Endothelial cell of umbilical vein (primary cell): ENCODE measurements around the gene WDR7. TPM values are rescaled to one million over a fixed set of nuclear protein-coding genes. Genes with fewer than 3 reads are reported as not detected.

Source experiments
- BruUV-seq: library from RNA; stranded (reverse); fragments of 400-500 nt; replicated peaks from 2 replicates; lab custom pipeline; 2021; lab: Mats Ljungman, UMichigan
- CTCF ChIA-PET: fragments of 300-600, 350-600 bp; sonication (Branson Sonifier 250); formaldehyde crosslinking; loops from one replicate; lab custom pipeline; 2021; ENCODE audit warnings: antibody characterized with exemption, inconsistent platforms; lab: Charles Lee
- POLR2A ChIA-PET: fragments of 300-600, 350-600 bp; sonication (Branson Sonifier 250); formaldehyde crosslinking; loops from one replicate; lab custom pipeline; 2021; ENCODE audit warnings: antibody characterized with exemption, inconsistent platforms; lab: Charles Lee
- DNase-seq: peaks from one replicate; pipeline ENCODE4 v3.0.0-alpha.2; 2011; ENCODE audit warnings: low read depth, low spot score
- FAIRE-seq: peaks from 2 replicates; lab custom pipeline; 2011; peaks lifted over from hg19 to GRCh38; lab: Jason Lieb, UNC
- H2AFZ ChIP-seq: 2 replicates; pipeline ENCODE4 v1.6.0; 2012; ENCODE audit warnings: low read depth, low read length, control low read depth, inconsistent platforms
- H3K27ac ChIP-seq: 2 replicates; pipeline ENCODE4 v1.5.1; 2011; ENCODE audit warnings: low read depth, mild to moderate bottlenecking, control low read depth, low read length, moderate library complexity; ENCODE audit not compliant: insufficient read depth
- H3K27me3 ChIP-seq, 2 experiments: 2 replicates each; pipeline versions ENCODE4 v1.6.0 to v1.6.1; 2011; ENCODE audit warnings: low read length in 2 of 2, mixed read lengths in 1 of 2; ENCODE audit not compliant: control insufficient read depth in 2 of 2, insufficient read depth in 2 of 2
- H3K36me3 ChIP-seq, 2 experiments: 2 replicates in 1 of 2; 3 replicates in 1 of 2; pipeline ENCODE4 v1.5.1; 2011; ENCODE audit warnings: low read length in 2 of 2, mild to moderate bottlenecking in 1 of 2, moderate library complexity in 1 of 2; ENCODE audit not compliant: control insufficient read depth in 2 of 2, insufficient read depth in 2 of 2; ENCODE audit errors: extremely low read depth in 1 of 2
- H3K4me1 ChIP-seq: 3 replicates; pipeline ENCODE4 v1.5.1; 2011; ENCODE audit warnings: mild to moderate bottlenecking, low read length; ENCODE audit not compliant: control insufficient read depth, insufficient read depth; ENCODE audit errors: extremely low read depth
- H3K4me2 ChIP-seq: 2 replicates; pipeline ENCODE4 v1.6.1; 2011; ENCODE audit warnings: low read length, control low read depth, mixed read lengths; ENCODE audit not compliant: insufficient read depth
- H3K4me3 ChIP-seq, 3 experiments: fragments of 200-600 bp in 1 of 3; sonication (generic), shearing (Covaris generic) in 1 of 3; replicated peaks in 1 of 3; 2 replicates each; pipeline ENCODE4 v1.5.1; 2011 to 2016; ENCODE audit warnings: control low read depth in 3 of 3, low read length in 3 of 3, mild to moderate bottlenecking in 2 of 3, inconsistent platforms in 1 of 3, low read depth in 1 of 3, moderate library complexity in 1 of 3; ENCODE audit not compliant: insufficient read depth in 1 of 3
- H3K79me2 ChIP-seq: 2 replicates; pipeline ENCODE4 v1.6.0; 2012; ENCODE audit warnings: low read length, inconsistent platforms; ENCODE audit not compliant: control insufficient read depth, insufficient read depth
- H3K9ac ChIP-seq: replicated peaks from 2 replicates; pipeline ENCODE3; 2011; ENCODE audit warnings: low read length, control low read depth; ENCODE audit not compliant: insufficient read depth; ENCODE audit errors: extremely low read depth
- H3K9me1 ChIP-seq: replicated peaks from 3 replicates; pipeline ENCODE4 v1.6.0; 2011; ENCODE audit warnings: mild to moderate bottlenecking, low read length; ENCODE audit not compliant: control insufficient read depth, insufficient read depth; ENCODE audit errors: extremely low read depth
- H3K9me3 ChIP-seq: replicated peaks from 2 replicates; pipeline ENCODE4 v1.5.1; 2012; ENCODE audit warnings: low read length, inconsistent platforms; ENCODE audit not compliant: control insufficient read depth, insufficient read depth
- H4K20me1 ChIP-seq: replicated peaks from 2 replicates; pipeline ENCODE3; 2011; ENCODE audit warnings: mild to moderate bottlenecking, low read length; ENCODE audit not compliant: control insufficient read depth, insufficient read depth; ENCODE audit errors: extremely low read depth
- EZH2 ChIP-seq: IDR thresholded peaks from 2 replicates; pipeline ENCODE4 v1.6.1; 2012; ENCODE audit warnings: borderline replicate concordance, low read depth, mild to moderate bottlenecking, moderate library complexity, low read length, inconsistent platforms; ENCODE audit not compliant: severe bottlenecking
- FOS ChIP-seq: IDR thresholded peaks from 2 replicates; pipeline ENCODE4 v1.6.1; 2011; ENCODE audit warnings: mild to moderate bottlenecking, low read length, moderate library complexity, borderline replicate concordance; ENCODE audit not compliant: insufficient read depth
- GATA2 ChIP-seq: IDR thresholded peaks from 2 replicates; pipeline ENCODE4 v1.7.0; 2011; ENCODE audit warnings: low read depth, mild to moderate bottlenecking, moderate library complexity, mixed read lengths, low read length; ENCODE audit not compliant: insufficient read length, insufficient read depth
- JUN ChIP-seq: IDR thresholded peaks from 2 replicates; pipeline ENCODE4 v1.6.1; 2011; ENCODE audit warnings: borderline replicate concordance, low read depth; ENCODE audit not compliant: insufficient read length, insufficient read depth
- MYC ChIP-seq: IDR thresholded peaks from one replicate; pipeline ENCODE4 v1.6.1; 2011; ENCODE audit warnings: mild to moderate bottlenecking, low read depth, low read length
- POLR2A ChIP-seq: IDR thresholded peaks from 2 replicates; pipeline ENCODE4 v1.6.1; 2012; ENCODE audit warnings: low read depth, mild to moderate bottlenecking, control low read depth, low read length
- POLR2AphosphoS5 ChIP-seq: IDR thresholded peaks from 2 replicates; pipeline ENCODE4 v1.6.1; 2012; ENCODE audit warnings: low read depth, mild to moderate bottlenecking, control low read depth, low read length, moderate library complexity; ENCODE audit not compliant: insufficient read depth
- dilution Hi-C: fragments of 300-500 bp; cut with MboI; formaldehyde crosslinking; loops from one replicate; pipeline ENCODE4 v1.15.0; 2019; ENCODE audit warnings: low sequenced_read_pairs; ENCODE audit not compliant: extremely low pct_ligation_motif_present
- intact Hi-C: fragments of 100-400 bp; cut with micrococcal nuclease; formaldehyde crosslinking; loops from one replicate; pipeline ENCODE4 v1.10.0; 2022
- polyA plus RNA-seq, 4 experiments: library from polyadenylated mRNA; depleted of rRNA in 3 of 4; stranded (reverse) in 3 of 4; unstranded in 1 of 4; fragments of >200 nt; gene quantifications; 2 replicates each; pipeline versions ENCODE4 v1.2.1 to v1.2.3, GENCODE V29; 2011 to 2012; ENCODE audit warnings: missing spikeins in 1 of 4
- total RNA-seq: library from RNA; stranded (reverse); gene quantifications from 2 replicates; pipeline ENCODE4 v1.2.3, GENCODE V29; 2021
- TF ChIP-seq, protein P1 (sequence below): IDR thresholded peaks from 2 replicates; pipeline ENCODE4 v1.6.1; 2011; ENCODE audit not compliant: insufficient read depth, insufficient read length
- TF ChIP-seq, protein P2 (sequence below), 2 donors: IDR thresholded peaks; 1 replicate in 1 of 2; 2 replicates in 1 of 2; pipeline ENCODE4 v1.5.1; 2011; ENCODE audit warnings: low read length in 2 of 2, mild to moderate bottlenecking in 2 of 2, moderate library complexity in 2 of 2, control low read depth in 1 of 2, inconsistent platforms in 1 of 2, low read depth in 1 of 2; ENCODE audit not compliant: insufficient read depth in 1 of 2; ENCODE audit errors: extremely low read depth in 1 of 2

Gene WDR7
- total and polyA plus RNA-seq, 2 donors (not counting 3 experiments of a cell fraction or from before 2014, with no cell fraction given) = 5.9 to 19.0 TPM

GRCh38 chr18:57077786-57078552 lies 426.8 kb downstream of the WDR7 start:
- dilution Hi-C loops = no loop called here
- no peak for FAIRE-seq

More at GRCh38 chr18:57077786-57078552, 426.8 kb downstream of the WDR7 start:
- intact Hi-C loops = no loop called here
- Histone ChIP-seq H2AFZ (no peak overlapping the region), H3K9me3 (no peaks in the 10 kb centered on the region), H3K27ac (no peak overlapping the region), H4K20me1 (no peaks in the 10 kb centered on the region), H3K4me1 (no peaks in the 10 kb centered on the region), H3K27me3 (no peaks in the 10 kb centered on the region), H3K9ac (no peak overlapping the region), H3K4me3 (no peak overlapping the region), H3K9me1 (no peaks in the 10 kb centered on the region), H3K79me2 (no peaks in the 10 kb centered on the region), H3K4me2 (no peak overlapping the region), H3K36me3 (no peaks in the 10 kb centered on the region)
- POLR2A ChIA-PET = no interaction called here
- no peak for DNase-seq
- TF ChIP-seq, protein P1, sequence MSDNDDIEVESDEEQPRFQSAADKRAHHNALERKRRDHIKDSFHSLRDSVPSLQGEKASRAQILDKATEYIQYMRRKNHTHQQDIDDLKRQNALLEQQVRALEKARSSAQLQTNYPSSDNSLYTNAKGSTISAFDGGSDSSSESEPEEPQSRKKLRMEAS = no peak
- TF ChIP-seq FOS = no peak
- TF ChIP-seq, protein P2, sequence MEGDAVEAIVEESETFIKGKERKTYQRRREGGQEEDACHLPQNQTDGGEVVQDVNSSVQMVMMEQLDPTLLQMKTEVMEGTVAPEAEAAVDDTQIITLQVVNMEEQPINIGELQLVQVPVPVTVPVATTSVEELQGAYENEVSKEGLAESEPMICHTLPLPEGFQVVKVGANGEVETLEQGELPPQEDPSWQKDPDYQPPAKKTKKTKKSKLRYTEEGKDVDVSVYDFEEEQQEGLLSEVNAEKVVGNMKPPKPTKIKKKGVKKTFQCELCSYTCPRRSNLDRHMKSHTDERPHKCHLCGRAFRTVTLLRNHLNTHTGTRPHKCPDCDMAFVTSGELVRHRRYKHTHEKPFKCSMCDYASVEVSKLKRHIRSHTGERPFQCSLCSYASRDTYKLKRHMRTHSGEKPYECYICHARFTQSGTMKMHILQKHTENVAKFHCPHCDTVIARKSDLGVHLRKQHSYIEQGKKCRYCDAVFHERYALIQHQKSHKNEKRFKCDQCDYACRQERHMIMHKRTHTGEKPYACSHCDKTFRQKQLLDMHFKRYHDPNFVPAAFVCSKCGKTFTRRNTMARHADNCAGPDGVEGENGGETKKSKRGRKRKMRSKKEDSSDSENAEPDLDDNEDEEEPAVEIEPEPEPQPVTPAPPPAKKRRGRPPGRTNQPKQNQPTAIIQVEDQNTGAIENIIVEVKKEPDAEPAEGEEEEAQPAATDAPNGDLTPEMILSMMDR (IDR thresholded peaks at IDR 0.05; ENCODE audit: extremely low read depth in 1 of 2, insufficient read depth in 1 of 2, low read depth in 1 of 2, low read length in 2 of 2) = no peak
- TF ChIP-seq JUN = no peak
- TF ChIP-seq POLR2A = no peak
- TF ChIP-seq EZH2 = no peak
- TF ChIP-seq MYC = no peak
- no peak for TF ChIP-seq POLR2AphosphoS5
- no peak for TF ChIP-seq GATA2
- BruUV-seq = no TSS peak
- CTCF ChIA-PET = no interaction called here
